COLO668 (cell line): Measurements from ENCODE around the gene MEI1.
"Not testable (repeated sequence)": the region's sequence is repeated elsewhere in the genome, so short reads cannot be mapped to it uniquely, and the experiment has no call there.

Source experiments
- DNase-seq: peaks from one replicate; lab custom pipeline; 2025; ENCODE audit not compliant: unreplicated experiment; lab: John Stamatoyannopoulos, UW

Gene MEI1

GRCh38 chr22:41682033-41682807 lies 17.1 kb upstream of the MEI1 start:
- no peak for DNase-seq

- no peak for DNase-seq
Measured at GRCh38 chr22:41683052-41683451, 16.3 kb upstream of the MEI1 start.

- DNase-seq = no peak
Measured at GRCh38 chr22:41683616-41684015, 15.7 kb upstream of the MEI1 start.

GRCh38 chr22:41684194-41684593 lies 15.1 kb upstream of the MEI1 start:
- DNase-seq = no peak

GRCh38 chr22:41686890-41687289 lies 12.4 kb upstream of the MEI1 start:
- not testable (repeated sequence) for DNase-seq

GRCh38 chr22:41687901-41688364 lies 11.4 kb upstream of the MEI1 start:
- DNase-seq = peak; percentile 38

GRCh38 chr22:41688365-41689211 lies 10.7 kb upstream of the MEI1 start, which contains the start of gene SNU13:
Gene SNU13, minus strand, starts transcription at chr22:41688867. Its CDS starts 71 bp downstream, at chr22:41688796.
- peak; percentile 95 for DNase-seq

DNA sequence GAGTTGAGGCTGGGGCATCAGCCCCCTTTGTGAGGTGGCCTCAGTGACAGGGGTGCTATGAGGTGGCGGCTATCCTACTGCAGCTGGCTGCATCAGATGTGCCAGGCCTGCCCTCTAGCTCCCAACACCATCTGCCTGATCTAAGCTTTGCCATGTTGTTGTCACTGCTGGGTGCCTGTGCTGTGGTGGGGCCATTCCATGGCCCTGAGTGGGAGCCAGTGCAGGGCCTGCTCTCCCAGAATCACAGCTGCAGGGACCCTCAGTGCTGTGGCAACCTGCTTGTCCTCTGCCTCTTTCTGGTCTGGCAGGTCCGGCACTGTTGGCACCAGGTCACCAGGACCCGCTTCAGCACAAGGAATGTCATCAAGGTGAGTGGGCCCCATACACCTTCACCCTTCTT lies 8.8 kb upstream of the MEI1 start:
- no peak for DNase-seq

DNA sequence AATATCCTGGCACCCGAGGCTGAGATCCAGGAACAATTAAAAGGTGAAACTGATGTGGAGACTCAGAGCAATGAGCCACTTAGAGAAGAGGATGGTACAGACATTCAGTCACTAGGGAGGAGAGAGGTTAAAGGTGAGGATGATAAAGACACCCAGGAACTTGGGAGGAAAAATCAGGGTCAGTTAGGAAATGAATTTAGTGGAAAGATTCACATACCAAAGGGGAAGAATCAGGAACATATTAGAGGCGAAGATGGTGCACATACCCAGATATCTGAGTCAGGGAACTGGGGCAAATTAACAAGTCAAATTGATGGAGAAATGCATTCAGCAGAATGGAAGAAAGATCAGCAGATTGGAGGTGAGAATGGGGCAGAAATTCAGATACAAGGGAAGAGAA lies 4.1 kb upstream of the MEI1 start:
- no peak for DNase-seq

- DNase-seq = no peak
Measured at GRCh38 chr22:41696703-41697102, 2.6 kb upstream of the MEI1 start.

- DNase-seq = peak; percentile 90
Measured at GRCh38 chr22:41697126-41697775, 2.1 kb upstream of the MEI1 start.

DNA sequence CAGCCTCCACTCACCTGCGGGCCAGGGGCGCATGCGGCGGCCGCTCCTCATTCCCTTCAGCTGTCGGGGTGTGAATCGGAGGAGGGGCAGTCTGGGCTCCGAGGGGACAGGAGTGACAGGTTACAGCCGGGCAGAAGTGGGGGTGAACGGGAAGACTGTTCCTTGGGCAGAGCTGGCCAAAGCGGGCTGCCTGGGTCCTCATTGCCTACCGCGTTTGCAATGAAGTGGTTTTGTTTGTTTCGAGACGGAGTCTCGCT lies 733 bp downstream of the MEI1 start:
- DNase-seq = no peak

DNA sequence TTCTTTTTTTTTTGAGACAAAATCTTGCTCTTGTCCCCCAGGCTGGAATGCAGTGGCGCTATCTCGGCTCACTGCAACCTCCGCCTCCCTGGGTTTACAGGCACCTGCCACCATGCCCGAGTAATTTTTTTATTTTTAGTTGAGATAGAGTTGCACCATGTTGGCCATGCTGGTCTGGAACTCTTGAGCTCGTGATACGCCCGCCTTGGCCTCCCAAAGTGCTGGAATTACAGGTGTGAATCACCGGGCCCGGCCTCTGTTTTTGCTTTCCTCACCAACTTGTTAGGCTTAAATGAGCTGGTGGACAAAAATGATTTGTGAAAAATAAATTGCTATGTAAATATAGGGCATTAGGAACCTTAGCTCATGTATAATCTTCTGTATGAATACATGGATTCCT lies 3.5 kb downstream of the MEI1 start:
- DNase-seq = no peak

GRCh38 chr22:41709341-41709740 lies 10.0 kb downstream of the MEI1 start:
- no peak for DNase-seq

GRCh38 chr22:41713004-41713403 lies 13.7 kb downstream of the MEI1 start:
- no peak for DNase-seq

- no peak for DNase-seq
Measured at GRCh38 chr22:41722496-41722895, 23.2 kb downstream of the MEI1 start.

DNA sequence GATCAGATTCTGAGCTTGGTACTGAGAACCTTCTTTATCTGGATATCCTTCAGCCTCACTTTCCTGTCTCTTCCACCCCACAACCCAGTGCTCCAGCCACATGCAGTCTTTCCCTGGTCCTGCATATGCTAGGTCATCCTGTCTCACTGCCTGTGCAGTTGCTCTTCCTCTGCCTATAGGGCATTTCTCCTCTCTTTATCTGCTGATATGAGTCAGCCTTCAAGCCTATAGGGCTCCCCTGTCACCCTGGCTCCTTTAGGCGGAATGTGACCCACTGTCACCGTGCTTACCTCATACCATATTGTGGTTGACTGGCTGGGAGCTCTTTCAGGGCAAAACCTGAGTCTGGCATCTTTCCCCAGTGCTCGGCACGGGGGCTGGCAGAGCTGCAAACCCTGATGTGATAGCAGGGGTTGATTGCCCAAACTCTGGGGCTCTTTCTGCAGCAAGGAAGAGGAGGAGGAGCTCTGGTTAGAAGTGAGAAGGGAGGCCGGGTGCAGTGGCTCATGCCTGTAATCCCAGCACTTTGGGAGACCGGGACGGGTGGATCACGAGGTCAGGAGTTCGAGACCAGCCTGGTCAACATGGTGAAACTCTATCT lies 26.3 kb downstream of the MEI1 start:
- no peak for DNase-seq

- DNase-seq = no peak
Measured at GRCh38 chr22:41731609-41732008, 32.3 kb downstream of the MEI1 start.

DNA sequence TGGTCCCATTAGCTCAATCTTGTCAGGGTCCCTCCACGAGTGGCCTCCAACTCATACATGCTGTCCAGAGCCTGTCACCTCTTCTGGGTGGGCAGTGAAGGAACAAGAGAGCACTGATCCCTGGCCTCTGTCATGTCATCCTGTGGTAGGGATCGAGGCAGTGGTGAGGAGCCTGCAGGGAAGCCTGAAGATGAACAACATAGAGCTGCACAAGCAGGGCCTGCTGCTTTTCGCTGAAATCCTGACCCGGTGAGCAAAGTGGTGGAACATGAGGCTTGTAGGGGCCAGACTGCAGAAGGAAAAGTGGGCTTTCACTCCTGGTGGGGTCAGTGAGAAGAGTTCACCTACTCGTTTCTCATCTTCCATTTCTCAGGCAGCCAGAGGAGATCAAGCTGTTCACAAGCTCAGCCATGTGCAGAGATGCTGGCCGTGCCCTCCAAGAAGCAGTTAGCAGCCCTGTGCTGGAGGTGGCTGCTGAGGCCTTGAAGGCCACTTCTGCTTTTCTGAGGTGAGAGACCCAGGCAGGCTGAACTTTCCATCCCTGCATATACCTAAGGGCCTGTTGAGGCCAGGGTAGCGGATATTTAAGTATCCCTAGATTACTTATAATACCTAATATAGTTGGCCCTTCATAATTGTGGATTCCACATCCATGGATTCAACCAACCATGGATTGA lies 32.9 kb downstream of the MEI1 start:
- no peak for DNase-seq

- DNase-seq = not testable (repeated sequence)
Measured at GRCh38 chr22:41733241-41733640, 33.9 kb downstream of the MEI1 start.

GRCh38 chr22:41739576-41739975 lies 40.3 kb downstream of the MEI1 start:
- no peak for DNase-seq
